GM23338 (cell line): Measurements from ENCODE around the gene SFTA2. TPM values are rescaled to one million over a fixed set of nuclear protein-coding genes. Genes with fewer than 3 reads are reported as not detected.

ENCODE experiments used
- ATAC-seq: fragments of 200-7000 bp; cut with Tn5 transposase; 3 replicates; pipeline ENCODE4 v1.9.1; 2020
- DNase-seq: peaks from one replicate; pipeline ENCODE4 v3.0.0-alpha.2; 2015; ENCODE audit warnings: low spot score
- H2AFZ ChIP-seq: fragments of 200-600 bp; sonication (generic); 2 replicates; pipeline ENCODE4 v1.8.0; 2016; ENCODE audit warnings: antibody characterized with exemption, mild to moderate bottlenecking, moderate library complexity
- H3F3A ChIP-seq: fragments of 200-600 bp; sonication (generic); replicated peaks from 2 replicates; pipeline ENCODE4 v1.8.0; 2017; ENCODE audit warnings: antibody characterized with exemption, mixed run types, low read depth
- H3K27ac ChIP-seq: fragments of 200-600 bp; sonication (generic); 2 replicates; pipeline ENCODE4 v1.6.1; 2016; ENCODE audit warnings: low read depth
- H3K27me3 ChIP-seq: fragments of 200-600 bp; sonication (generic); 2 replicates; pipeline ENCODE4 v1.8.0; 2016; ENCODE audit warnings: mild to moderate bottlenecking, mixed run types, moderate library complexity; ENCODE audit not compliant: insufficient read depth
- H3K36me3 ChIP-seq: fragments of 200-600 bp; sonication (generic); 2 replicates; pipeline ENCODE4 v1.8.0; 2016; ENCODE audit warnings: mild to moderate bottlenecking; ENCODE audit not compliant: insufficient read depth
- H3K4me1 ChIP-seq: fragments of 200-600 bp; sonication (generic); 2 replicates; pipeline ENCODE4 v1.8.0; 2016; ENCODE audit warnings: mild to moderate bottlenecking, moderate library complexity; ENCODE audit not compliant: insufficient read depth
- H3K4me2 ChIP-seq: fragments of 200-600 bp; sonication (generic); 2 replicates; pipeline ENCODE4 v1.7.1; 2017; ENCODE audit warnings: mixed run types
- H3K4me3 ChIP-seq: fragments of 200-600 bp; sonication (generic); 2 replicates; pipeline ENCODE4 v1.6.1; 2016; ENCODE audit warnings: mixed run types
- H3K79me2 ChIP-seq: fragments of 200-600 bp; sonication (generic); replicated peaks from 2 replicates; pipeline ENCODE4 v1.8.0; 2017; ENCODE audit warnings: mild to moderate bottlenecking; ENCODE audit not compliant: insufficient read depth
- H3K9me2 ChIP-seq: fragments of 200-600 bp; sonication (generic); 2 replicates; pipeline ENCODE4 v1.8.0; 2017; ENCODE audit not compliant: insufficient read depth
- H4K20me1 ChIP-seq: fragments of 200-600 bp; sonication (generic); replicated peaks from 2 replicates; pipeline ENCODE4 v1.8.0; 2017; ENCODE audit warnings: mild to moderate bottlenecking; ENCODE audit not compliant: insufficient read depth
- H3K27ac Mint-ChIP-seq: 2 replicates; pipeline ENCODE4 v1.8.0; 2020; ENCODE audit warnings: inconsistent platforms, mild to moderate bottlenecking, moderate library complexity, mixed read lengths
- H3K27me3 Mint-ChIP-seq: 3 replicates; pipeline ENCODE4 v1.8.0; 2022; ENCODE audit warnings: low read depth, mild to moderate bottlenecking, moderate library complexity, mixed read lengths, inconsistent platforms; ENCODE audit not compliant: insufficient read depth, poor library complexity
- H3K36me3 Mint-ChIP-seq: 3 replicates; pipeline ENCODE4 v1.8.0; 2021; ENCODE audit warnings: low read depth, mild to moderate bottlenecking, inconsistent platforms, moderate library complexity, mixed read lengths
- H3K4me1 Mint-ChIP-seq: 3 replicates; pipeline ENCODE4 v1.8.0; 2020; ENCODE audit warnings: mild to moderate bottlenecking, inconsistent platforms, mixed read lengths
- H3K4me3 Mint-ChIP-seq: 3 replicates; pipeline ENCODE4 v1.8.0; 2021; ENCODE audit warnings: moderate library complexity, mild to moderate bottlenecking, inconsistent platforms, mixed read lengths
- H3K9me3 Mint-ChIP-seq: 3 replicates; pipeline ENCODE4 v1.8.0; 2020; ENCODE audit warnings: moderate library complexity, mild to moderate bottlenecking, inconsistent platforms, mixed read lengths
- CREB1 ChIP-seq: fragments of 250-450 bp; sonication (Bioruptor Pico); IDR thresholded peaks from 2 replicates; pipeline ENCODE4 v1.5.0; 2020; ENCODE audit warnings: low read depth, mild to moderate bottlenecking, moderate library complexity
- EZH2 ChIP-seq: fragments of 200-600 bp; sonication (generic); IDR thresholded peaks from one replicate; pipeline ENCODE4 v1.8.0; 2017; ENCODE audit warnings: antibody characterized with exemption, mild to moderate bottlenecking, low read depth; ENCODE audit not compliant: unreplicated experiment
- EZH2phosphoT487 ChIP-seq: fragments of 200-600 bp; sonication (generic); IDR thresholded peaks from one replicate; pipeline ENCODE4 v1.8.1; 2018; ENCODE audit warnings: antibody characterized with exemption; ENCODE audit not compliant: unreplicated experiment
- JUNB ChIP-seq: IDR thresholded peaks from one replicate; pipeline ENCODE4 v1.6.1; 2016; ENCODE audit warnings: antibody characterized with exemption; ENCODE audit not compliant: unreplicated experiment
- NANOG ChIP-seq: IDR thresholded peaks from 2 replicates; pipeline ENCODE4 v1.6.1; 2016; ENCODE audit warnings: antibody characterized with exemption, borderline replicate concordance
- POLR2AphosphoS5 ChIP-seq: IDR thresholded peaks from 2 replicates; pipeline ENCODE4 v1.6.1; 2016; ENCODE audit warnings: antibody characterized with exemption, low read depth
- REST ChIP-seq: IDR thresholded peaks from one replicate; pipeline ENCODE4 v1.6.1; 2018; ENCODE audit warnings: antibody characterized with exemption; ENCODE audit not compliant: unreplicated experiment
- STAT1 ChIP-seq: IDR thresholded peaks from one replicate; pipeline ENCODE4 v1.6.1; 2016; ENCODE audit warnings: antibody characterized with exemption; ENCODE audit not compliant: unreplicated experiment
- ZNF114 ChIP-seq: fragments of 250-450 bp; sonication (Bioruptor Pico); IDR thresholded peaks from 2 replicates; pipeline ENCODE4 v1.5.0; 2020; ENCODE audit warnings: mild to moderate bottlenecking, moderate library complexity
- ZNF331 ChIP-seq: fragments of 250-450 bp; sonication (Bioruptor Pico); IDR thresholded peaks from 2 replicates; pipeline ENCODE4 v1.5.0; 2020; ENCODE audit warnings: low read depth, mild to moderate bottlenecking, moderate library complexity
- polyA plus RNA-seq: library from polyadenylated mRNA; unstranded; fragments of >200 nt; fragmentation: Nextera tagmentation; extraction: Ambion mirVana; gene quantifications from 2 replicates; pipeline ENCODE4 v1.2.1, GENCODE V29; 2016
- total RNA-seq: library from RNA; depleted of rRNA; stranded (reverse); fragments of >200 nt; shearing (Covaris generic); gene quantifications from 2 replicates; pipeline ENCODE4 v1.2.3, GENCODE V29; 2014
- TF ChIP-seq, protein P1 (sequence below), 2 experiments: fragments of 200-600 bp in 1 of 2; sonication (generic) in 1 of 2; conservative IDR thresholded peaks; 2 replicates each; pipeline versions ENCODE4 v1.5.1 to v1.6.1; 2016 to 2017; ENCODE audit warnings: antibody characterized with exemption in 2 of 2, low read depth in 2 of 2, mild to moderate bottlenecking in 2 of 2, moderate library complexity in 1 of 2
- TF ChIP-seq, protein P2 (sequence below): IDR thresholded peaks from 2 replicates; pipeline ENCODE4 v1.6.1; 2016; ENCODE audit warnings: antibody characterized with exemption

SFTA2 gene
- total and polyA plus RNA-seq, 2 experiments from 2014 or later = not detected

- TF ChIP-seq ZNF114 (CRISPR knock-in tag) (no peak), EZH2phosphoT487 (no peak), NANOG (no peak), STAT1 (no peak), POLR2AphosphoS5 (no peak), CREB1 (CRISPR knock-in tag) (no peak), ZNF331 (CRISPR knock-in tag) (no peak), JUNB (no peak), REST (no peak)
- TF ChIP-seq, protein P1, sequence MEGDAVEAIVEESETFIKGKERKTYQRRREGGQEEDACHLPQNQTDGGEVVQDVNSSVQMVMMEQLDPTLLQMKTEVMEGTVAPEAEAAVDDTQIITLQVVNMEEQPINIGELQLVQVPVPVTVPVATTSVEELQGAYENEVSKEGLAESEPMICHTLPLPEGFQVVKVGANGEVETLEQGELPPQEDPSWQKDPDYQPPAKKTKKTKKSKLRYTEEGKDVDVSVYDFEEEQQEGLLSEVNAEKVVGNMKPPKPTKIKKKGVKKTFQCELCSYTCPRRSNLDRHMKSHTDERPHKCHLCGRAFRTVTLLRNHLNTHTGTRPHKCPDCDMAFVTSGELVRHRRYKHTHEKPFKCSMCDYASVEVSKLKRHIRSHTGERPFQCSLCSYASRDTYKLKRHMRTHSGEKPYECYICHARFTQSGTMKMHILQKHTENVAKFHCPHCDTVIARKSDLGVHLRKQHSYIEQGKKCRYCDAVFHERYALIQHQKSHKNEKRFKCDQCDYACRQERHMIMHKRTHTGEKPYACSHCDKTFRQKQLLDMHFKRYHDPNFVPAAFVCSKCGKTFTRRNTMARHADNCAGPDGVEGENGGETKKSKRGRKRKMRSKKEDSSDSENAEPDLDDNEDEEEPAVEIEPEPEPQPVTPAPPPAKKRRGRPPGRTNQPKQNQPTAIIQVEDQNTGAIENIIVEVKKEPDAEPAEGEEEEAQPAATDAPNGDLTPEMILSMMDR (conservative IDR thresholded peaks at IDR 0.05; ENCODE audit: low read depth in 2 of 2) = no peak
Measured at GRCh38 chr6:30954631-30955366, 22.8 kb upstream of the SFTA2 start (continued).

DNA sequence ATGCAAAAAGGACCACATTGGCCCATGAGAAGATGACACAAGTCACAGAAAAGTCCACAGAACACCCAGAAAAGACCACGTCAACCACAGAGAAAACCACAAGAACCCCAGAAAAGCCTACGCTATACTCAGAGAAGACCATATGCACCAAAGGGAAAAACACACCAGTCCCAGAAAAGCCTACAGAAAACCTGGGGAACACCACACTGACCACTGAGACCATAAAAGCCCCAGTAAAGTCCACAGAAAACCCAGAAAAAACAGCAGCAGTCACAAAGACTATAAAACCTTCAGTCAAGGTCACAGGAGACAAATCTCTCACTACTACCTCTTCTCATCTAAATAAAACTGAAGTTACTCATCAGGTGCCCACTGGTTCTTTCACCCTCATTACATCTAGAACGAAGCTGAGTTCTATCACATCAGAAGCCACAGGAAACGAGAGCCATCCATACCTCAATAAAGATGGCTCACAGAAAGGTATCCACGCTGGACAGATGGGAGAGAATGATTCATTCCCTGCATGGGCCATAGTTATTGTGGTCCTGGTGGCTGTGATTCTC is 20.0 kb upstream of the SFTA2 start:
- H3K36me3 ChIP-seq = no peaks in the 10 kb centered on the region
- peaks cover 14% of the 10 kb centered on the region; the same call in 2 of the 3 replicates for H3K9me3 Mint-ChIP-seq
- H3K4me3 ChIP-seq = no peak overlapping the region
- H3F3A ChIP-seq = peaks cover 4% of the 10 kb centered on the region; the same call in 1 of the 2 replicates
- H3K9me2 ChIP-seq = 0 out of 2 replicates have a peak, but pooled peaks cover 19% of the 10 kb centered on the region
- no peak for DNase-seq
- H3K79me2 ChIP-seq = no peaks in the 10 kb centered on the region
- H4K20me1 ChIP-seq = no peaks in the 10 kb centered on the region
- H3K27me3 ChIP-seq = peaks cover 25% of the 10 kb centered on the region
- no peak overlapping the region for H3K4me2 ChIP-seq
- H3K27me3 Mint-ChIP-seq = peaks cover 25% of the 10 kb centered on the region
- ATAC-seq = no peak
- H3K4me1 Mint-ChIP-seq = peaks cover 13% of the 10 kb centered on the region
- no peak overlapping the region for H3K27ac ChIP-seq
- no peaks in the 10 kb centered on the region for H3K36me3 Mint-ChIP-seq
- H3K27ac Mint-ChIP-seq = no peak overlapping the region
- H2AFZ ChIP-seq = no peak overlapping the region
- H3K4me1 ChIP-seq = peaks cover 12% of the 10 kb centered on the region
- H3K4me3 Mint-ChIP-seq = no peak overlapping the region
- TF ChIP-seq, protein P1 (conservative IDR thresholded peaks at IDR 0.05; ENCODE audit: low read depth in 2 of 2) = no peak
- TF ChIP-seq NANOG (no peak), EZH2phosphoT487 (no peak), POLR2AphosphoS5 (no peak), EZH2 (no peak), ZNF331 (CRISPR knock-in tag) (no peak), CREB1 (CRISPR knock-in tag) (no peak), JUNB (no peak), REST (no peak), STAT1 (no peak), ZNF114 (CRISPR knock-in tag) (no peak)
- TF ChIP-seq, protein P2, sequence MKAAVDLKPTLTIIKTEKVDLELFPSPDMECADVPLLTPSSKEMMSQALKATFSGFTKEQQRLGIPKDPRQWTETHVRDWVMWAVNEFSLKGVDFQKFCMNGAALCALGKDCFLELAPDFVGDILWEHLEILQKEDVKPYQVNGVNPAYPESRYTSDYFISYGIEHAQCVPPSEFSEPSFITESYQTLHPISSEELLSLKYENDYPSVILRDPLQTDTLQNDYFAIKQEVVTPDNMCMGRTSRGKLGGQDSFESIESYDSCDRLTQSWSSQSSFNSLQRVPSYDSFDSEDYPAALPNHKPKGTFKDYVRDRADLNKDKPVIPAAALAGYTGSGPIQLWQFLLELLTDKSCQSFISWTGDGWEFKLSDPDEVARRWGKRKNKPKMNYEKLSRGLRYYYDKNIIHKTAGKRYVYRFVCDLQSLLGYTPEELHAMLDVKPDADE = no peak
